WI38 (cell line): ENCODE measurements around the gene MZT1.

Experiments
- H3K4me3 ChIP-seq: 2 replicates; pipeline ENCODE4 v1.5.1; 2011; ENCODE audit warnings: low read depth, mild to moderate bottlenecking, control low read depth, low read length
- CTCF ChIP-seq: IDR thresholded peaks from 2 replicates; pipeline ENCODE4 v1.5.1; 2012; ENCODE audit warnings: low read depth, mild to moderate bottlenecking, control low read depth, low read length

MZT1 gene

DNA sequence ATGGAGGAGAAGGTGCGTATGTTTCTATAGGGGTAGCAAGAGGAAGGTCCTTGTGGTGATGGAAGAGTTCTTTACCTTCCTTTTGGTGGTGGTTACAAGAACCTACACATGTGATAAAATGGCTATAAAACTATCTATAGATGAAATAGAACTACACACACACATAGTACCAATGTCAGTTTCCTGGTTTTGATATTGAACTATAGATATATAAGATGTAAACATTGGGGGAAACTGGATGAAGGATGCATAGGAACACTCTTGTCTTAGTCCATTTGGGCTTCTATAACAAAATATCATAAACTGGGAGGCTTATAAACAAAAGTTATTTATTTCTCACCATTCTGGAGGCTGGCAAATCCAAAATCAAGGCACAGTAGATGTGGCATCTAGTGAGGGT, 47.1 kb downstream of the MZT1 start:
- H3K4me3 ChIP-seq: no peak overlapping the region
- TF ChIP-seq CTCF: no peak

DNA sequence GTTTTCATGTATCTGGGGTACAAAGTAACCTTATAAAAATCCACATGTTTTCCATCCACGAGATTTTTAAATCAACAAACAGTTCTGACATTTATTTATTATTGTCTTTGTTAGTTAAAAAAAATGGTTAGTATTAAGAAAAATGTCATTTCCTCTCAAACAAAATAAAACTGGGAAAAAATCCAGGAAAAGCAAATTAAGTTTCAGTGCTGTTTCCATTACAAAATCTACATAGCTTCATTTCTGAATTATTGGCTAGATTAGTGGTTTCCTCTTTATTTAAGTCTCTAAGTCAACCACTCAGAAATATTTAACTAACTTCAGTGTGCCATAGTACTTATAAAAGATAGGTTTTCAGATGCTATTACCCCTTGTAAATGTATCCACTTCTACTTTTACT, 49.1 kb downstream of the MZT1 start:
- no peak for TF ChIP-seq CTCF
- no peak overlapping the region for H3K4me3 ChIP-seq

DNA sequence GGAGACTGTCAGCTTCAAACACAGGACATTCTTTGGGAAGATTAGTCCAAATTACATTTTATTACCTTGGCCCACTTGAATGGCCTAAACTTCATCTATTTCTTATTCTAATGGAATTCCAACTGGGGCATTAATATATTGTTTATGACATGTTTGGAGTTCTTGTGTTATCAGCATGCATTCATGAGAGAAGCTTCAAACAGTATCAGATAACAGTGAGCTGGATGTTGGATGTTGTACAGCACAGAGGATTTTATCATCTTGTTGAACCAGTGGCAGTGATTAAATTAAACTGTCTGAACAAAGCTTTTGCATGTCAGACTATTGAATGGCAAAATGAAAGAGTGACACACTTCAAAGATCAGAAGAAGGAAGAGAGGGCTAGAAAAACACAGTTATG, 50.0 kb downstream of the MZT1 start:
- no peak for TF ChIP-seq CTCF
- no peak overlapping the region for H3K4me3 ChIP-seq

- no peak overlapping the region for H3K4me3 ChIP-seq
- TF ChIP-seq CTCF: no peak
These were observed 61.0 kb downstream of the MZT1 start for GRCh38 chr13:72666391-72666790.

GRCh38 chr13:72662548-72662947, 64.9 kb downstream of the MZT1 start:
- no peak for TF ChIP-seq CTCF
- H3K4me3 ChIP-seq: no peak overlapping the region
